HG03571 (cell line): ENCODE results near the gene GMPR.

Experiments
- ATAC-seq: cut with Tn5 transposase; IDR thresholded peaks from one replicate; pipeline ENCODE4 v1.9.1; 2021; ENCODE audit not compliant: unreplicated experiment

The GMPR gene

GRCh38 chr6:16324606-16325225 is 86.3 kb downstream of the GMPR start:
- no peak for ATAC-seq

- ATAC-seq = no peak
These were observed 88.1 kb downstream of the GMPR start for GRCh38 chr6:16326531-16326930.

GRCh38 chr6:16326971-16327776 is 88.8 kb downstream of the GMPR start:
- no peak for ATAC-seq

- no peak for ATAC-seq
These were observed 89.5 kb downstream of the GMPR start for GRCh38 chr6:16327777-16328325.

- ATAC-seq = no peak
These were observed 90.8 kb downstream of the GMPR start for GRCh38 chr6:16329233-16329632.

- ATAC-seq = no peak
These were observed 93.2 kb downstream of the GMPR start for GRCh38 chr6:16331384-16332174.

GRCh38 chr6:16332175-16332542 is 93.8 kb downstream of the GMPR start:
- peak; percentile 78 for ATAC-seq

GRCh38 chr6:16333580-16333979 is 95.2 kb downstream of the GMPR start:
- ATAC-seq = no peak

GRCh38 chr6:16334671-16335070 is 96.3 kb downstream of the GMPR start:
- no peak for ATAC-seq

- ATAC-seq = no peak
These were observed 96.8 kb downstream of the GMPR start for GRCh38 chr6:16335176-16335575.

- no peak for ATAC-seq
These were observed 97.8 kb downstream of the GMPR start for GRCh38 chr6:16336056-16336818.

- no peak for ATAC-seq
These were observed 98.5 kb downstream of the GMPR start for GRCh38 chr6:16336911-16337294.

- ATAC-seq = no peak
These were observed 99.0 kb downstream of the GMPR start for GRCh38 chr6:16337295-16337975.

GRCh38 chr6:16338577-16339264 is 100.3 kb downstream of the GMPR start:
- ATAC-seq = no peak

GRCh38 chr6:16339265-16339587 is 100.8 kb downstream of the GMPR start:
- ATAC-seq = no peak

GRCh38 chr6:16343593-16343992 is 105.2 kb downstream of the GMPR start:
- ATAC-seq = no peak

- ATAC-seq = no peak
These were observed 106.4 kb downstream of the GMPR start for GRCh38 chr6:16344756-16345155.
